GM18873 (cell line): Measurements from ENCODE around the gene THYN1.

Experiments used
- ATAC-seq: cut with Tn5 transposase; IDR thresholded peaks from one replicate; pipeline ENCODE4 v1.9.1; 2021; ENCODE audit warnings: mild to moderate bottlenecking, moderate library complexity, moderate number of reproducible peaks; ENCODE audit not compliant: unreplicated experiment, low FRiP score

The THYN1 gene

DNA sequence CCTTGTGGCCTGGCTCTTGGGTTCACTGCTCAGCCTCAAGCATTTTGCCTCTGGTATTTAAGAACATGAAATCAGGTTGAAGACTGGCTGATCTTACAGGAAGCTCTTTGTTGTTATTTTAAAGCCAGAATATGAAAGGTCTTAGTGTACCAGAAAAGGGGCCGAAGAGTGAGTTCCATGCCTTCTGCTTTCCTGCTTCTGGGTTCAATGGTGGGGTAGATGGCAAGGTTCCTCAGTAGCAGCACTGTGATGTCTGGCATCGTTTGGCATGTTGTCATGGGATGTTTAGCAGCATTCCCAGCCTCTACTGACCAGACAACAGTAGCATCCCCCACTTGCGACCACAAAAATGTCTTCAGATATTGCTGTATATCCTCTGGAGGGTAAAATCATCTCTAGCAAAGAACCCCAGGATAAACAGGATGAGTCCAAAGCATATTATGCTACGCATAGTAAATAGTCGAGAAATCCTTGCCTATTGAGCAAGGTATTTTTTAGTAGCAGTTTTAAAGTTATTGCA, 26.3 kb downstream of the THYN1 start:
- ATAC-seq: no peak

DNA sequence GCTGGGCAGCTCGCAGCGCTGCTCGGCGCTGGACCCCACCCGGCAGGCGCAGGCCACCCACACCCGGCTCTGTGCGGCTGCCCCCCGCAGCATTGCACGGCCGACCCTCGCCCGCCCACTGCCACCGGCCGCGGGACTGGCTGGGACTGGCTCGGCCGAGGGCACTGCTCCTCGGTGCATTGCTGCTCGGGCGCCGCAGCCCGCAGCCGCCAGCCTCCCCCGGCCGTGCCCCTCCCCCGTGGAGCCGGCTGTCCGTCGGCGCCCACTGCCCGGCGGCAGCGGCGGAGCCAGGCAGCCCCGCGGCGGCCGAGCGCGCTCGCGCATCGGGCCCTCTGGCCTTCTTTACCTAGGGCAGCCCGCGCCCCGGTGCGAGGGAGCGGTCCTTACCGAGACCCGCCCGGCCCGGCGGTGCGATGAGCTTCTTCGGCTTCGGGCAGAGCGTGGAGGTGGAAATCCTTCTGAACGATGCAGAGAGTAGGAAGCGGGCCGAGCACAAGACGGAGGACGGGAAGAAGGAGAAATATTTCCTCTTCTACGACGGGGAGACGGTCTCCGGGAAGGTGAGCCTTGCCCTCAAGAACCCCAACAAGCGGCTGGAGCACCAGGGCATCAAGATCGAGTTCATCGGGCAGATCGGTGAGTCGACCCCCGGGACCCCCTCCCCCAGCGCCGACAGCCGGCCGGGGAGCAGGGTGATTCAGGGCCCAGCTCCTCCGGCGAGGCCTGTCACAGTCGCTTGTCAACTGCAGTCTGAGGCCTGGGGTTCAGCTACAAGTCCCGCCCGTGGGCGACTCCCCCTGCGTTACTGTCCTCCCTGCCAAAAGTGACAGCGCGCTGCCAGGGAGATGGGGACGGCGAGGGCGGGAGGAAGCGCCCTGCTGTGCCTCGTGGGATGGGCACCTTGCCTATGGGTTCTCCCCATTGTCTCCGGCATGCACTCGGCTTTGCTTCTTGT, 28.2 kb downstream of the THYN1 start:
- peak; percentile 14 for ATAC-seq

DNA sequence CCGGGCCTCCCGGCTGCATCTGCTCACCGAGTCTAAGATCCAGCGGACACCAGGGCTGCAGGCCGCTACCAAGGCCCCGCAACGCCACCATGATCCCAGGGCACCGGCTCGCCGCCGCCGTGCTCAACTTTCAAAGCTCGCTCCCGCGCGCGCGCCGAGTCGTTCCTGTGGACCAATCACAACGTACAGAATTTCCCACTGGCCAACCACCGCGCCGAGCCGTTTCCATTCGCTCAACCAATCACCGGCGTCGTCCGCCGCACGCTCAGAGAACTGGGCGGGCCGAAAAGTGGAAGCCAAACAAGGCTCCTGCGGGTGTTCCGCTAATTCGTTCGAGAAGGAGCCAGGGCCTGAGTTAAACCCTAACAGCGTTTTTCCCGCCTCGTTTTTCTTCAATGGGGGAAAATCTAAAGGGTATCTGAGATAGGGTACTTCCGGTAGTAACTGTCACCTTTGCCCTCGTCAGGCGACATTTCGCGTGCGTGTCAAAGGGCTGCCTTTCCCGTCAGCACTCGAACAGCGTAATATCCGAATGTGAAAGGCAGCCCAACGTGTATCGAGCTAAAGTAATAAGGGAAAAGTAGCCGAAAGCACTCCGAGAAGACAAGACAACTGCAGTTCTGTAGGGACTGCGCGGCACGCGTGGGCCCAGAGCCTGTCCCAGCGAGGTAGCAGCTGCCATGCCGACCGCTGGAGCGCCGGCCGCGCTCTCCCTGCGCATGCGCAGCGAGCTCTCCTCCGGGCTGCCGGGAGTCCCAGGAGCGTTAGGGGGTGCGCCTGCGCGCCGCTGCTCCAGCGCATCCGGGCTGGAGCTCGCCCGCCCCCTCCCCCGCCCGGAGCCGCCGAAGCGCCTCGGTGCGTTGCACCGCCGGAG, 29.1 kb downstream of the THYN1 start, which contains the start of the genes NCAPD3 and VPS26B:
Gene NCAPD3, minus strand, starts transcription at position 132 of the 874 bp plus-strand sequence. Its CDS starts 41 bp downstream, at position 91.
Gene VPS26B, plus strand, starts transcription at position 836 of the 874 bp plus-strand sequence. CDS start 452 bp downstream, outside the sequence.
- ATAC-seq: peak; percentile 69

DNA sequence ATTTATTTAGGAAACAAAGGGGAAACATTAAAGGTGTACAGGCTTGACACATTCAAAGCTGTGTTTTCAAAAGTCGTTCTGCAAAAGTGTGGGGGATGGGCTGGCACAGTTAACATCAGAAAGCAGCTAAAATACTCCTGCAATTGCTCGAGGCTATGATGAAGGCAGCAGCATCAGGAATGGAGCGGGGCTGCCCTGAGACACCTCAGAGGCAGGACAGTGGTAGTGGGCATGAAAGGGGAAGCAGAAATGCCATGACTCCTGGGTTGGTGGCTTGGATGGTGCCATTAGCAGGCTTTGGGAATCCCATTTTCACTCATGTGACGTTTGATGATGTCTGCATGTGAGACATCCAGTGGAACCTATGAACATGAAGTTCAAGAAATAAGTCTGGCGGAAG, 30.0 kb downstream of the THYN1 start:
- no peak for ATAC-seq

DNA sequence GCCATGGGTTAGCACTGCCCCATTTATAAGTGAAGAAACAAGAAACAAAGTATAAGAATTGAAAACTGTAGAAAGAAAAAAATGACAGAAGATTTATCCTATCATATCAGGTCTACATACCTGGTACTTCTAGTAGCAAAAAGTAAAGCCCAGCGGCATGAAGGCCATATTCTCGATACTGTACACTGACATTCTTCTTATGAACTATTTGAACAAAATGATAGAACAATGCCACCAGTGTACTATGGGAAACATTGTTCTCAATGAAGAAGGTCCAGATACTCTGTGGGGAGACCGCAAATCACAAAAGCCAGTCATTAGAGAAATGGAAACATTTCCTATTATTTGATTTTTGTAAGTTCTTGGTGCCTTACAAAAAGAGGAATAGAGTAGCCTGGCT, 36.3 kb downstream of the THYN1 start:
- ATAC-seq: no peak

DNA sequence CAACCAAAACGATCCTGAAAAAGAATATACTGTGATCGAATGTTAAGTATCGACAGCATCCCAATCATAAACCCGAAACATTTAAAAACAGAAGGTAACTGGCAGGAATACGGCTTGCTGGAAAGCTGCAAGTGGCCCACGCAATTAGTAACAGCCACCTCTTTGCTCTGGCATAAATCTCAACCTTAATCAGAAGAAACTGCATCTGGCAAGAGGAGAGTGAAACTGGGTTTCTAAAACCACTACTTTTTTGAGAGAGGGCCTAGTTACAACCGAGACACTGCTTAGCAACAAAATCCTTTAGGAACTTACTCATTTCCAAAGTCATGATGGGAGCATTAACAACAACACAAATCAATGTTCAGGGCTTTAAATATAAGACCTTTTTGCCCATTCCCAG, 37.3 kb downstream of the THYN1 start:
- ATAC-seq: no peak

DNA sequence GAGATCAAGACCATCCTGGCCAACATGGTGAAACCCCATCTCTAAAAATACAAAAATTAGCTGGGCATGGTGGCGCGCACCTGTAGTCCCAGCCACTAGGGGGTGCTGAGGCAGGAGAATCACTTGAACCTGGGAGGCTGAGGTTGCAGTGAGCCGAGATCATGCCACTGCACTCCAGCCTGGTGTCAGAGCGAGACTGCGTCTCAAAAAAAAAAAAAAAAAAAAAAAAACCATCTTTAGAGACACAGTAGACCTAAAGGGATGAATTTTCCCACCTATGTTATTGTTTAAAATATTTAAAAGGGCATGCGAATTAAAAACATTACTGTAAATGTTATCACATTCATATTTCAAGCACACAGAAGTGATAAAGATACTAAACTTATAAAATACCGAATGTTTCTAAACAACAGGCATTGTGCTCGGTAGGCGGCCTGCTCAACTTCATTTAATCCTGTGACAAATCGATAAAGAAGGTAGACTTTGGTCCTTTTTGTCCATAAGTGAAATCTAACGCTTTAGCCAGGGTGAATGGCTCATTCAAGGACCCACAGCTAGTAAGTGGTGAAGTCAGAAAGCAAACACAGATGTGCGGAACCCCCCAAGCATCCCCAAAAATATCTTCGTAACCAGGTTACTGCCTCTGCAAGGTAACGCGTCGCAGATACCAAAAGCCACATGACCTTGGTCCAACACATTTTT, 45.5 kb downstream of the THYN1 start:
- no peak for ATAC-seq

DNA sequence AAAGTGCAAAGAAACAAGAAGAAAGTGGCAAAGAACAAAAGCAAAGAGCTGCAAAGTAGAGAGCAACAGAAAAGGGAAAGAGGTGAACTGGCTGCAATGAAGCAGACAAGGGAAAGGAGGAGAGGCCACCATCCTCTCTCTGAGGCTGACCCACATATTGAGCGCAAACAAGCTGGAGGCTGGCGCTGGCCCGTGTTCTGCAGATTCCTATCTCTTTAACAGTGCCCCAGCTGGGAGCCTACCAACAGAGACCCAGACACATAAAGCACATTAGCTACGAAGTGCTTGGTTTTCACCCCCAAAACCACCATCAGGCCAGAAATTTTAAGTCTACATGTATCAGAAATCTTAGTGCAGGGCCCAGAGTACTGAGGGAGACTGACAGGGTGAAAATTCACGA, 47.0 kb downstream of the THYN1 start:
- no peak for ATAC-seq

DNA sequence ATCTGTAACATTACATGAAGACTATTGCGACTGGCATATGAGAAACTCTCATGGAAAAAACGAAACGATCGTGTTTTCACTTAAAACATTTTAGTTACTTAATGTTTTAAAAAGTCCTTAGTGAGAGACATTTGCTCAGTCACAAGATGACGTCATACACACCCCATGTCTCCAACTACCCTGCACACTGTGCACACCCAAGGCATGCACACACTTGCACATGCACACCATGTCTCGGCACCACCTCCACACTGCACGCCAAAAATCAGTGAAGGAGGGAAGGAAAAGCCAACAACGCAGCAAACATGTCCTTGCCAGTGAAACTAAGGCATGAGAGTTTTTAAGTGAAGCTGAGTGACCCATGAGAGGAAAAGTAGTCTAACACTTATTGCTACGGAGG, 47.4 kb downstream of the THYN1 start:
- ATAC-seq: no peak

DNA sequence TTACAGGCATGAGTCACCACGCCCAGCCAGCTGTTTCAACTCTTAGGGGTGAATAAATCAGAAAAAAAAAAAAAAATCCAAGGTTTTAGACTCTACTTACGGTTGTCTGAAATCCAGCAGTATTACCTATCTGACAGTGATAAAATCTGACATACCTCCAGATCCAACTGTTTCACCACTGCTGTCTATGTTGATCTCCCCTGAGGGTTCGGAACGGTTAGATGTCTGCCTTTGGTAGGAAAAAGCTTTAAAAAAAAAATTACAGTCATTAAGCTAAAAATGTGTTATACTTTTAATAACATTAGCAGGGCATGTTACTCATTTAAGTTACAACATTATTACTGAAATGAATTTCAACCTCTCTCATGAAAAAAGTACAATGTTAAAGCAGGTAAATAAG, 50.5 kb downstream of the THYN1 start:
- ATAC-seq: no peak

DNA sequence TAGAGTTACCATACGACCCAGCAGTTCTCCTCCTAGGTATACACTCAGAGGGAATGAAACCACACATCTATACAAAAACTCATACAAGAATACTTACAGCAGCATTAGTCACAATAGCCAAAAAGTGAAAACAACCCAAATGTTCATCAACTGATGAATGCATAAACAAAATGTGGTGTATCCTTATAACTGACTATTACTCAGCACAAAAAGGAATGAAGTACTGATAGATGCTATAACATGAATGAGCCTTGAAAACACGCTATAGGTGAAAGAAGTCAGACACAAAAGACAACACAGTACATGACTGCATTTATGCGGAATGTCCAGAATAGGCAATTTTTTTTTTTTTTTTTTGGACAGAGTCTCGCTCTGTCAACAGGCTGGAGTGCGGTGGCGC, 52.5 kb downstream of the THYN1 start:
- no peak for ATAC-seq

DNA sequence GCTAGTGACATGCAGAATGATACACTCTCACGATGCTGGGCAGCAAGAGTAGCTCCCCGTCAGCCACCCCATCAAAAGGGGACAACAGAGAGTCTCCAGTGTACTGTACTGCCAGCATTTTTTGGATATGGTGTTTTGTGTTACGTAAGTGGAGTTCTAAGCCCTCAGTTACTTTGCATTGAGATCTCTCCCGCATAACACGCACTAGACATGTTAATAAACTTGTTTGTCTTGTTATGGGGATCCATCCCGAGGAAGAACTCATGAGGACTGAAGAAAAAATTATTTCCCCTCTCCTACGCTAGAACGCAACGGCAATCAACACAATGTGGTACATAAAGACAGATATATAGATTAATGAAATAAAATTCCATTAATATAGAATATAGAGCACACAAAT, 53.6 kb downstream of the THYN1 start:
- ATAC-seq: no peak
